AG09319 (cell line): ENCODE measurements around the gene PAFAH2.

Experiments
- DNase-seq: peaks from one replicate; pipeline ENCODE4 v3.0.0-alpha.2; 2010; ENCODE audit warnings: low read depth; ENCODE audit errors: extremely low read depth
- TF ChIP-seq, protein P1 (sequence below): IDR thresholded peaks from 2 replicates; pipeline ENCODE4 v1.5.1; 2011; ENCODE audit warnings: low read depth, mild to moderate bottlenecking, inconsistent platforms, low read length, moderate library complexity

PAFAH2 gene

GRCh38 chr1:26043765-26044164 is 45.9 kb upstream of the PAFAH2 start:
- TF ChIP-seq, protein P1, sequence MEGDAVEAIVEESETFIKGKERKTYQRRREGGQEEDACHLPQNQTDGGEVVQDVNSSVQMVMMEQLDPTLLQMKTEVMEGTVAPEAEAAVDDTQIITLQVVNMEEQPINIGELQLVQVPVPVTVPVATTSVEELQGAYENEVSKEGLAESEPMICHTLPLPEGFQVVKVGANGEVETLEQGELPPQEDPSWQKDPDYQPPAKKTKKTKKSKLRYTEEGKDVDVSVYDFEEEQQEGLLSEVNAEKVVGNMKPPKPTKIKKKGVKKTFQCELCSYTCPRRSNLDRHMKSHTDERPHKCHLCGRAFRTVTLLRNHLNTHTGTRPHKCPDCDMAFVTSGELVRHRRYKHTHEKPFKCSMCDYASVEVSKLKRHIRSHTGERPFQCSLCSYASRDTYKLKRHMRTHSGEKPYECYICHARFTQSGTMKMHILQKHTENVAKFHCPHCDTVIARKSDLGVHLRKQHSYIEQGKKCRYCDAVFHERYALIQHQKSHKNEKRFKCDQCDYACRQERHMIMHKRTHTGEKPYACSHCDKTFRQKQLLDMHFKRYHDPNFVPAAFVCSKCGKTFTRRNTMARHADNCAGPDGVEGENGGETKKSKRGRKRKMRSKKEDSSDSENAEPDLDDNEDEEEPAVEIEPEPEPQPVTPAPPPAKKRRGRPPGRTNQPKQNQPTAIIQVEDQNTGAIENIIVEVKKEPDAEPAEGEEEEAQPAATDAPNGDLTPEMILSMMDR: no peak
- DNase-seq: no peak

DNA sequence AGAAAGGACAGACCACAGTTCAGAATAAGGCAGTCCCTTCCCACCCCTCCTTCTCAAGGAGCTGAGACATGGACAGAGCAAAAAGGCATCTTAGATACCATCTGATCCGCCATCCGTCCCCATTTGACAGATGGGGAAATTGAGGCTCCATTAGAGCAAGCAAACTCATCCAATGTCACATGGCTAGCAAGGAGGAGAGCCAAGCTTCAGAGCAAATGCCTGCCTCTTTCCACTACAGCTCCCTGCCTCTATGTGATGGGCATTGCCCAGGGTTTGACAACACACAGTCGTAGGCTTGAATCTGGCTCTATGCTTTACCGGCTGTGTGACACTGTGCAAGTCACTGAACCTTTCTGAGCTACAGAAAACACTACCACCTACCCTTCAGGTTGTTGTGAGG is 44.1 kb upstream of the PAFAH2 start:
- no peak for DNase-seq
- TF ChIP-seq, protein P1: no peak

DNA sequence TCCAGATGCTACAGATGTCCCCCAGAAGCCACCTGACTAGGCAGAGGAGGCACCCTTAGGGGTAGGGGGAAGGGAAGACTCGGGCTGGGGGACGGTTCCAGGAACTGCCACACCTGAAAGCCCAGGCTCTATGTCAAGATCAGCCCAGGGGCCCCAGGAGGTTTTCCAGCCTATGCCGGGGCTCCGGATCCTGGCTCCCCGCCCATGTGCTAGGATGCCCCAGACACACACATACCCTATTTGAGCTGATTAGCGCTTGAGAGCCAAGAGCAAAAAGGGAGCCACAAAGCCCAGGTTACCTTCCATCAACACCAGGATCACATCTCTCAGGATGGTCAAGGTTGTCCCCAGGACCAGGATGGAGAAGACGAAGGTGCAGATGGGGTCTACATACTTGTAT is 43.5 kb upstream of the PAFAH2 start:
- no peak for DNase-seq
- TF ChIP-seq, protein P1: no peak

DNA sequence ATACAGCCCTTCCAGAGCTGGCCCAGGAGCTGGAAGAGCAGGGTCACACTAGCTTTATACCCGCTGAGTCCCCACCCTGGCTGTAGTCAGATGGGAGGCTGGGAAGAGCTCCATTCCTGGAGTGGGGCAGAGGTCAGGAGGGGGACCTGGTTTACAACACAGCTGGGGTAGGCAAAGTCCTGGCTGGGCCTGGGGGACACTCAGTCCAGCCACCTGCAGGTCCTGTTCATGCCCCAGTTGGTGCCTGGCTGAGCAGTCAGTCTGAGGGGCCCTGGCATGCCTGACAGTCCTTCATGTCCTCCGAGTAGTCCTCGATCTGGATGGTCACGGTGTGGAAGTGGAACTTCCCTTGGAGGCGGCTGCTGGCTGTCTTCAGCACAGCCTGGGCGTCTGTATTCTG is 41.0 kb upstream of the PAFAH2 start:
- no peak for DNase-seq
- TF ChIP-seq, protein P1: no peak

- DNase-seq: no peak
- TF ChIP-seq, protein P1: no peak
Observed at GRCh38 chr1:26038477-26038876, 40.6 kb upstream of the PAFAH2 start.

DNA sequence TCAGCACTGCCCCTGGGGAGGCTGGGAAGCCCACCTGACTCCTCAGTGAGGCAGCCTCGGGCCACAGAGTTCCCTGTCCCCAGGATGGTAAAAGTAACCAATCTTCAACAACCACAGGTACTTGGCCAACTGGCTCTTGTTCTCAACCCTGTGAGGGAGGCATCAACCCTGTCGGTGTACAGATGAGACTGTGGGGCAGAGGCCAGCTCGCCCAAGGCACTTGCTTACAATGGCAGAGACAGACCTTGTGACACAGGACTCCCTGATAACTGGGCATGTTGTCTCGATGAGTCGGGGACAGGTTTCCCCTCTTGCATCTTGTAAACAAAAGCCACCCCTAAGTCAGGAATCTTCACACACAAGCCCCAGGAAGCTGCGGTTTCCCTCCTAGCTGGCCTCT is 40.0 kb upstream of the PAFAH2 start:
- DNase-seq: no peak
- TF ChIP-seq, protein P1: no peak

DNA sequence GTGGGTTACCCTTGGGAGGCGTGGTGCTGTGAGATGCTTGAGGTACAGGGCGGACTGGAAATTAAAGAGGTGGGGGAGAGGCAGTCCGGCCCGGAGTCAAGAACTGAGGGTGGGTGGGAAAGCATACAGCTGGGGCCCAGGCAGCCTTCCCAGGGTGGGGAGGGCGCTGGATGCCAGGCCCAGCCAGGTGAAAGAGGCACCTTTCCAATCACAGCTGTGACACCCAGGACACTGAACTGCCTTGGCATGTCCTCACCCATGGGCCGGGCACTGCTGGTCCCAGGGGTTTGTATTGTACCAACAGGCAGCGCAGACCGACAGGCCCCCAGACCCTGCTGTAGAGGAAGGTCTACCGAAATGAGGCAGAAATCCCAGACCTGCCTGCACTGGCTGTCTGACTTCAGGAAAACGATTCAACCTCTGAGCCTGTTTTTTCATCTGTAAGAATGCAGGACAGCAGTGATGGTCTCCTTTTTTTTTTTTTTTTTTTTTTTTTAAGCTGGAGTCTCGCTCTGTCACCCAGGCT is 39.0 kb upstream of the PAFAH2 start:
- TF ChIP-seq, protein P1: no peak
- no peak for DNase-seq
